Measurements from ENCODE around the gene BEAN1. TPM values are rescaled to one million over a fixed set of nuclear protein-coding genes. Genes with fewer than 3 reads are reported as not detected.

Gene BEAN1
- total RNA-seq, 1 donor from 2014 or later: 3.7 TPM

- H3K36me3 Mint-ChIP-seq (ENCODE audit: low read depth): peaks cover 5% of the 10 kb centered on the region
- TF ChIP-seq CTCF (IDR thresholded peaks at IDR 0.05): no peak
- no peak overlapping the region for H3K4me3 Mint-ChIP-seq (ENCODE audit: unreplicated experiment)
- peak overlapping the region; percentile 23 for H3K27ac Mint-ChIP-seq (ENCODE audit: unreplicated experiment)
- H3K4me1 Mint-ChIP-seq (ENCODE audit: low read depth): peaks cover 70% of the 10 kb centered on the region
- H3K27me3 Mint-ChIP-seq (ENCODE audit: low read depth): no peaks in the 10 kb centered on the region
- H3K9me3 Mint-ChIP-seq (ENCODE audit: low read depth): no peaks in the 10 kb centered on the region
- no peak for DNase-seq (ENCODE audit: low spot score)
These were observed 92.6 kb downstream of the BEAN1 start for GRCh38 chr16:66519482-66520373.

- H3K4me3 Mint-ChIP-seq (ENCODE audit: unreplicated experiment): no peak overlapping the region
- peaks cover 2% of the 10 kb centered on the region for H3K36me3 Mint-ChIP-seq (ENCODE audit: low read depth)
- no peak for TF ChIP-seq CTCF (IDR thresholded peaks at IDR 0.05)
- peak overlapping the region; percentile 23 for H3K27ac Mint-ChIP-seq (ENCODE audit: unreplicated experiment)
- no peak for DNase-seq (ENCODE audit: low spot score)
- no peaks in the 10 kb centered on the region for H3K27me3 Mint-ChIP-seq (ENCODE audit: low read depth)
- H3K4me1 Mint-ChIP-seq (ENCODE audit: low read depth): peaks cover 65% of the 10 kb centered on the region
- no peaks in the 10 kb centered on the region for H3K9me3 Mint-ChIP-seq (ENCODE audit: low read depth)
These were observed 93.5 kb downstream of the BEAN1 start for GRCh38 chr16:66520406-66521170.

- Mint-ChIP-seq H3K27ac (ENCODE audit: unreplicated experiment) (peak overlapping the region; percentile 95), H3K9me3 (ENCODE audit: low read depth) (no peaks in the 10 kb centered on the region), H3K4me1 (ENCODE audit: low read depth) (peaks cover 62% of the 10 kb centered on the region), H3K27me3 (ENCODE audit: low read depth) (no peaks in the 10 kb centered on the region), H3K36me3 (ENCODE audit: low read depth) (peaks cover 7% of the 10 kb centered on the region), H3K4me3 (ENCODE audit: unreplicated experiment) (no peak overlapping the region)
- no peak for TF ChIP-seq CTCF (IDR thresholded peaks at IDR 0.05)
- no peak for DNase-seq (ENCODE audit: low spot score)
These were observed 94.2 kb downstream of the BEAN1 start for GRCh38 chr16:66521252-66521713.

GRCh38 chr16:66521951-66522771, 95.1 kb downstream of the BEAN1 start:
- H3K9me3 Mint-ChIP-seq (ENCODE audit: low read depth): no peaks in the 10 kb centered on the region
- TF ChIP-seq CTCF (IDR thresholded peaks at IDR 0.05): no peak
- no peak for DNase-seq (ENCODE audit: low spot score)
- H3K27me3 Mint-ChIP-seq (ENCODE audit: low read depth): no peaks in the 10 kb centered on the region
- H3K36me3 Mint-ChIP-seq (ENCODE audit: low read depth): peaks cover 7% of the 10 kb centered on the region
- H3K27ac Mint-ChIP-seq (ENCODE audit: unreplicated experiment): peak overlapping the region; percentile 95
- H3K4me1 Mint-ChIP-seq (ENCODE audit: low read depth): peaks cover 53% of the 10 kb centered on the region
- no peak overlapping the region for H3K4me3 Mint-ChIP-seq (ENCODE audit: unreplicated experiment)

All from chondrocyte (in vitro differentiated cells).